GM19468 (cell line): ENCODE results near the gene CNTNAP2.

ENCODE experiments used
- ATAC-seq: cut with Tn5 transposase; IDR thresholded peaks from one replicate; pipeline ENCODE4 v1.9.1; 2021; ENCODE audit warnings: mild to moderate bottlenecking, moderate library complexity, moderate number of reproducible peaks; ENCODE audit not compliant: unreplicated experiment; ENCODE audit errors: extremely low read depth

The CNTNAP2 gene

GRCh38 chr7:146725520-146725919 is 608.9 kb downstream of the CNTNAP2 start:
- ATAC-seq, result no peak

- no peak for ATAC-seq
Observed at GRCh38 chr7:146728141-146728540, 611.5 kb downstream of the CNTNAP2 start.

- ATAC-seq, result no peak
Observed at GRCh38 chr7:146728611-146729010, 612.0 kb downstream of the CNTNAP2 start.

GRCh38 chr7:146731185-146731584 is 614.6 kb downstream of the CNTNAP2 start:
- no peak for ATAC-seq

- ATAC-seq, result no peak
Observed at GRCh38 chr7:146735992-146736391, 619.4 kb downstream of the CNTNAP2 start.

GRCh38 chr7:146736446-146737190 is 620.0 kb downstream of the CNTNAP2 start:
- ATAC-seq, result no peak

GRCh38 chr7:146740039-146740438 is 623.4 kb downstream of the CNTNAP2 start:
- ATAC-seq, result no peak

- no peak for ATAC-seq
Observed at GRCh38 chr7:146741911-146742310, 625.3 kb downstream of the CNTNAP2 start.

- no peak for ATAC-seq
Observed at GRCh38 chr7:146754385-146754784, 637.8 kb downstream of the CNTNAP2 start.

- ATAC-seq, result no peak
Observed at GRCh38 chr7:146755585-146755984, 639.0 kb downstream of the CNTNAP2 start.

GRCh38 chr7:146764458-146764857 is 647.9 kb downstream of the CNTNAP2 start:
- ATAC-seq, result no peak

GRCh38 chr7:146768957-146769356 is 652.4 kb downstream of the CNTNAP2 start:
- no peak for ATAC-seq

GRCh38 chr7:146772601-146773000 is 656.0 kb downstream of the CNTNAP2 start:
- ATAC-seq, result no peak

- ATAC-seq, result no peak
Observed at GRCh38 chr7:146773506-146773905, 656.9 kb downstream of the CNTNAP2 start.

- no peak for ATAC-seq
Observed at GRCh38 chr7:146781352-146782116, 664.9 kb downstream of the CNTNAP2 start.

GRCh38 chr7:146787266-146787665 is 670.7 kb downstream of the CNTNAP2 start:
- no peak for ATAC-seq

GRCh38 chr7:146788008-146788407 is 671.4 kb downstream of the CNTNAP2 start:
- no peak for ATAC-seq

- ATAC-seq, result no peak
Observed at GRCh38 chr7:146791344-146792285, 675.0 kb downstream of the CNTNAP2 start.

- ATAC-seq, result no peak
Observed at GRCh38 chr7:146804620-146805019, 688.0 kb downstream of the CNTNAP2 start.

- ATAC-seq, result no peak
Observed at GRCh38 chr7:146805082-146805481, 688.5 kb downstream of the CNTNAP2 start.
